OCI-LY7 (cell line): ENCODE measurements around the gene TYMP. TPM values are rescaled to one million over a fixed set of nuclear protein-coding genes. Genes with fewer than 3 reads are reported as not detected.

Source experiments
- BruUV-seq: library from RNA; stranded (reverse); fragments of 400-500 nt; replicated peaks from 2 replicates; lab custom pipeline; 2021; lab: Mats Ljungman, UMichigan
- CTCF ChIA-PET: fragments of 300-600 bp; sonication (Branson Sonifier 250); formaldehyde crosslinking; loops from one replicate; lab custom pipeline; 2022; ENCODE audit warnings: antibody characterized with exemption; ENCODE audit not compliant: unreplicated experiment; lab: Charles Lee
- POLR2A ChIA-PET: fragments of 300-600 bp; sonication (Branson Sonifier 250); formaldehyde crosslinking; loops from one replicate; lab custom pipeline; 2022; ENCODE audit warnings: antibody characterized with exemption; lab: Charles Lee
- DNase-seq: peaks from one replicate; pipeline ENCODE4 v3.0.0-alpha.2; 2015; ENCODE audit warnings: low spot score
- H2AFZ ChIP-seq: fragments of 200-600 bp; sonication (generic), shearing (Covaris generic); 2 replicates; pipeline ENCODE4 v1.6.1; 2014; ENCODE audit warnings: mild to moderate bottlenecking, antibody characterized with exemption, low read length, moderate library complexity
- H3K27ac ChIP-seq: fragments of 200-600 bp; sonication (generic); 2 replicates; pipeline ENCODE4 v1.5.1; 2014; ENCODE audit warnings: mixed run types, low read depth, mild to moderate bottlenecking, moderate library complexity, low read length, inconsistent platforms; ENCODE audit not compliant: poor library complexity, severe bottlenecking
- H3K36me3 ChIP-seq: fragments of 200-600 bp; sonication (generic); 2 replicates; pipeline ENCODE4 v1.6.1; 2014; ENCODE audit warnings: mild to moderate bottlenecking, antibody characterized with exemption, low read length, moderate library complexity, mixed read lengths; ENCODE audit not compliant: insufficient read depth
- H3K4me1 ChIP-seq: fragments of 200-600 bp; sonication (generic); 2 replicates; pipeline ENCODE4 v1.5.1; 2014; ENCODE audit warnings: mild to moderate bottlenecking, low read length; ENCODE audit not compliant: insufficient read depth, poor library complexity, severe bottlenecking
- H3K4me2 ChIP-seq: fragments of 200-600 bp; sonication (generic); 2 replicates; pipeline ENCODE4 v1.6.1; 2014; ENCODE audit warnings: mild to moderate bottlenecking, low read length
- H3K4me3 ChIP-seq: fragments of 200-600 bp; sonication (generic); 2 replicates; pipeline ENCODE4 v1.5.1; 2014; ENCODE audit warnings: mild to moderate bottlenecking, low read depth, low read length; ENCODE audit not compliant: poor library complexity, severe bottlenecking
- H3K79me2 ChIP-seq: fragments of 200-600 bp; sonication (generic); 2 replicates; pipeline ENCODE4 v1.6.1; 2016; ENCODE audit warnings: low read depth, mild to moderate bottlenecking, low read length, moderate library complexity, mixed read lengths; ENCODE audit not compliant: insufficient read depth
- H3K9me2 ChIP-seq: fragments of 200-600 bp; sonication (generic); 2 replicates; pipeline ENCODE4 v1.6.1; 2016; ENCODE audit warnings: mild to moderate bottlenecking, low read length, mixed read lengths; ENCODE audit not compliant: insufficient read depth
- H3K9me3 ChIP-seq: fragments of 200-600 bp; sonication (generic); 2 replicates; pipeline ENCODE4 v1.6.1; 2014; ENCODE audit warnings: mild to moderate bottlenecking, mixed run types, low read length, mixed read lengths
- H4K20me1 ChIP-seq: fragments of 200-600 bp; sonication (generic); 2 replicates; pipeline ENCODE4 v1.6.1; 2014; ENCODE audit warnings: mild to moderate bottlenecking, antibody characterized with exemption, low read length, moderate library complexity, mixed read lengths; ENCODE audit not compliant: insufficient read depth
- EZH2phosphoT487 ChIP-seq: fragments of 200-600 bp; sonication (generic); IDR thresholded peaks from 2 replicates; pipeline ENCODE4 v1.6.1; 2018; ENCODE audit warnings: low read depth, borderline replicate concordance, mild to moderate bottlenecking, mixed run types, antibody characterized with exemption, low read length, moderate library complexity, mixed read lengths
- intact Hi-C: fragments of 100-400 bp; cut with micrococcal nuclease; formaldehyde crosslinking; loops from one replicate; pipeline ENCODE4 v1.10.0; 2022; ENCODE audit not compliant: unreplicated experiment
- total RNA-seq, 2 experiments: library from RNA; depleted of rRNA in 1 of 2; stranded (reverse); fragments of >200 nt in 1 of 2; shearing (Covaris generic) in 1 of 2; gene quantifications; 2 replicates each; pipeline ENCODE4 v1.2.3, GENCODE V29; 2014 to 2022
- TF ChIP-seq, protein P1 (sequence below): fragments of 200-600 bp; sonication (generic); conservative IDR thresholded peaks from 2 replicates; pipeline ENCODE4 v1.5.1; 2014; ENCODE audit warnings: mild to moderate bottlenecking, antibody characterized with exemption, low read length, moderate library complexity, mixed read lengths

TYMP gene
- total RNA-seq, 2 experiments from 2014 or later, result 3.9 to 4.0 TPM

DNA sequence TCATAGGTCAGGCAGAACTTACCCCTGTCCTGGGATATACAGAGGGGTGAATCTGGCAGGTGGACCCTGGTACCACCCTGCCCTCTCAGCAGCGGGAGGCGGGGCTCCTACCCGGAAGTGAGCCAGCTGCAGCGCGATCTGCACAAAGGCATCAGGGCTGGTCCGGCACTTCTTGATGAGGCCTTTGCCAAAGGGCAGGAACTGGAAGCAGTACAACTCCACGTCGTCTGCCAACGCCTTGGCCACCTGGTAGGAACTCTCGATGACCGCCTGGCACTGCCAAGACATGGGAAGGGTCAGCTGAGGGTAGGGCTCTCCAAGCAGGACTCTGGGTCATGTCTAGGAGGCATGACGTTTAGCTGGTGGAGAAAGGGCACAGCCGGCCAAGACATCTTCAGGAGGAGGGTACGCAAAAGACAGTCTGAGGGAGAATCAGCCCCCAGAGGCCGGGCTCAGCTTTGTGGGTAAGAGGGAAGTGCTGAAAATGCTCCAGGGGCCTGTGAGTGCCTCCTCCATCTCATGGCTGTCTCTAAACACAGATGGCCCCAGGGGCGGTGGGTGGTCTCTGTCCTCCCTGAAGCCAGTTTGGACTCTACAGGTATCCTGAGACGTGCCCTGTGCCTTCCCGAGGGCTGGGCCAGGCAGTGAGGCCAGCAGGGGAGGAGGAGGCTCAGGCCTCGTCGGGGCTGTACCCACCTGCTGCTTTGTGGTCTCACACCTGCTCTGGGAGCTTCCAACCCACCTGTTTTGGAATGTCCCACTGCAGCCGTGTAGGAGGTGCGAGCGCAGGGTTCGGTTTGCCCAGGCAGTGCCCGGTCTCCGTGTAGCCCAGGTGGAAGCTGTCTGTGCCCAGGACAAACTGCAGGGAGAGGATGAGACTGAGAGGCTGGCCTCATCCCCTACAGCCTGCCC is 41.7 kb upstream of the TYMP start:
- Histone ChIP-seq H3K4me2 (no peak overlapping the region; the same call in 1 of the 2 replicates), H3K4me3 (no peak overlapping the region), H2AFZ (no peak overlapping the region), H4K20me1 (no peaks in the 10 kb centered on the region), H3K4me1 (peaks cover 26% of the 10 kb centered on the region), H3K9me2 (no peaks in the 10 kb centered on the region), H3K27ac (no peak overlapping the region), H3K79me2 (no peaks in the 10 kb centered on the region), H3K36me3 (peaks cover 87% of the 10 kb centered on the region), H3K9me3 (no peaks in the 10 kb centered on the region)
- ChIA-PET CTCF (no interaction called here), POLR2A (no interaction called here)
- BruUV-seq, result no TSS peak
- no peak for DNase-seq
- intact Hi-C loops, result no loop called here
- TF ChIP-seq EZH2phosphoT487, result no peak
- TF ChIP-seq, protein P1, sequence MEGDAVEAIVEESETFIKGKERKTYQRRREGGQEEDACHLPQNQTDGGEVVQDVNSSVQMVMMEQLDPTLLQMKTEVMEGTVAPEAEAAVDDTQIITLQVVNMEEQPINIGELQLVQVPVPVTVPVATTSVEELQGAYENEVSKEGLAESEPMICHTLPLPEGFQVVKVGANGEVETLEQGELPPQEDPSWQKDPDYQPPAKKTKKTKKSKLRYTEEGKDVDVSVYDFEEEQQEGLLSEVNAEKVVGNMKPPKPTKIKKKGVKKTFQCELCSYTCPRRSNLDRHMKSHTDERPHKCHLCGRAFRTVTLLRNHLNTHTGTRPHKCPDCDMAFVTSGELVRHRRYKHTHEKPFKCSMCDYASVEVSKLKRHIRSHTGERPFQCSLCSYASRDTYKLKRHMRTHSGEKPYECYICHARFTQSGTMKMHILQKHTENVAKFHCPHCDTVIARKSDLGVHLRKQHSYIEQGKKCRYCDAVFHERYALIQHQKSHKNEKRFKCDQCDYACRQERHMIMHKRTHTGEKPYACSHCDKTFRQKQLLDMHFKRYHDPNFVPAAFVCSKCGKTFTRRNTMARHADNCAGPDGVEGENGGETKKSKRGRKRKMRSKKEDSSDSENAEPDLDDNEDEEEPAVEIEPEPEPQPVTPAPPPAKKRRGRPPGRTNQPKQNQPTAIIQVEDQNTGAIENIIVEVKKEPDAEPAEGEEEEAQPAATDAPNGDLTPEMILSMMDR, result no peak

DNA sequence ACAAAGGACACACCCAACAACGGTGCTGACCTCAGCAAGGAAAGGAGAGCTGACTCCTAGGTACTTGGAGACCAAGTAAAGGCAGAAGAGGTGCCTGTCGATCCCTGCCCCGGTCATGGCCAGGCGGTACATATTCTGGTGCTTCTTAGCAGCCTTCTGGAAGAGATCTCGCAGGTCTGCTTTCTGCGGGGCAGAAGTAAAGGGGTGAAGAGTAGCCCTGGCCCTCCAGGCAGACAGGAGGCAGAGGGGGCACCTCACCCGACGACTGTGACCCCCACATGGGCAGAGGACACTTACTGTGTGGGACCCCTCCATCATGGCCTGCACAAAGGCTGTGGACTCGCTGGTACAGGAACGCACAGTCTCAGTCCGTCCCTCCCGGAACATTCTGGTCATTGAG is 41.0 kb upstream of the TYMP start:
- BruUV-seq, result no TSS peak
- Histone ChIP-seq H3K4me1 (peaks cover 26% of the 10 kb centered on the region), H3K79me2 (no peaks in the 10 kb centered on the region), H2AFZ (no peak overlapping the region), H4K20me1 (no peaks in the 10 kb centered on the region), H3K4me3 (no peak overlapping the region), H3K4me2 (peak overlapping the region; percentile 47), H3K9me3 (no peaks in the 10 kb centered on the region), H3K27ac (no peak overlapping the region), H3K9me2 (no peaks in the 10 kb centered on the region), H3K36me3 (peaks cover 81% of the 10 kb centered on the region)
- intact Hi-C loops, result no loop called here
- TF ChIP-seq EZH2phosphoT487, result no peak
- TF ChIP-seq, protein P1, result no peak
- ChIA-PET CTCF (no interaction called here), POLR2A (no interaction called here)
- DNase-seq, result no peak
